ENCODE results near the gene MADD.

GRCh38 chr11:47251751-47252150, 18.2 kb upstream of the MADD start:
- TF ChIP-seq POLR2A (IDR thresholded peaks at IDR 0.05; ENCODE audit: low read depth, low read length) (no peak), POLR2AphosphoS5 (IDR thresholded peaks at IDR 0.05; ENCODE audit: low read depth, low read length) (no peak), TAF1 (IDR thresholded peaks at IDR 0.05; ENCODE audit: borderline replicate concordance, low read depth, low read length) (no peak)
